ENCODE results near the gene INKA2. TPM values are rescaled to one million over a fixed set of nuclear protein-coding genes. Genes with fewer than 3 reads are reported as not detected.

Gene INKA2
- total and polyA plus RNA-seq, 10 of the 15 experiments (the other 5 are each of a cell fraction or from before 2014, with no cell fraction given): 0.38 to 5.1 (median 1.3) TPM; not detected in 1

- TF ChIP-seq MYC (IDR thresholded peaks at IDR 0.05; ENCODE audit: insufficient read depth, insufficient read length, insufficient replicate concordance, low read length, severe bottlenecking) (no peak), CBX5 (IDR thresholded peaks at IDR 0.05; ENCODE audit: low read depth) (peak; percentile 83; the same call in 1 of the 2 replicates), RCOR1 (conservative IDR thresholded peaks at IDR 0.05; ENCODE audit: low read depth, low read length) (0 out of 2 replicates have a peak, but pooled peaks have one; percentile 81), SMC3 (IDR thresholded peaks at IDR 0.05; ENCODE audit: borderline replicate concordance, low read length) (peak; percentile 67; the same call in 1 of the 2 replicates), ZSCAN29 (IDR thresholded peaks at IDR 0.05) (no peak; the same call in 1 of the 2 replicates), FOXK2 (IDR thresholded peaks at IDR 0.05) (peak; percentile 53), IKZF2 (IDR thresholded peaks at IDR 0.05) (peak; percentile 98), RB1 (IDR thresholded peaks at IDR 0.05; ENCODE audit: borderline replicate concordance) (peak; percentile 98), KAT2A (conservative IDR thresholded peaks at IDR 0.05; ENCODE audit: control insufficient read depth, low read depth, low read length) (no peak), NFIC (IDR thresholded peaks at IDR 0.05; ENCODE audit: low read depth, low read length) (peak; percentile 44; the same call in 1 of the 2 replicates), MTA3 (IDR thresholded peaks at IDR 0.05; ENCODE audit: borderline replicate concordance, low read length) (no peak), NR2C2 (IDR thresholded peaks at IDR 0.05; ENCODE audit: borderline replicate concordance, control insufficient read depth, insufficient read length, low read depth) (no peak), PAX8 (IDR thresholded peaks at IDR 0.05) (no peak), JUND (IDR thresholded peaks at IDR 0.05; ENCODE audit: low read depth, low read length) (0 out of 2 replicates have a peak, but pooled peaks have one; percentile 28), CHD2 (IDR thresholded peaks at IDR 0.05; ENCODE audit: borderline replicate concordance, low read depth, low read length) (peak; percentile 99), SKIL (IDR thresholded peaks at IDR 0.05; ENCODE audit: low read depth, poor library complexity, severe bottlenecking) (peak; percentile 75), BRCA1 (IDR thresholded peaks at IDR 0.05; ENCODE audit: low read depth, low read length) (peak; percentile 84), HDAC2 (IDR thresholded peaks at IDR 0.05) (0 out of 2 replicates have a peak, but pooled peaks have one; percentile 46), DPF2 (IDR thresholded peaks at IDR 0.05) (peak; percentile 85), SREBF1 (IDR thresholded peaks at IDR 0.05; ENCODE audit: low read length) (peak; percentile 26; the same call in 1 of the 2 replicates), IKZF1 (conservative IDR thresholded peaks at IDR 0.05) (peak; percentile 99), ZBTB40 (IDR thresholded peaks at IDR 0.05; ENCODE audit: borderline replicate concordance) (peak; percentile 100), BCL3 (IDR thresholded peaks at IDR 0.05; ENCODE audit: borderline replicate concordance, insufficient read depth, low read depth, low read length, poor library complexity, severe bottlenecking) (no peak), SMAD5 (IDR thresholded peaks at IDR 0.05; ENCODE audit: low read depth) (peak; percentile 92)
Measured at GRCh38 chr1:111755331-111756123, 16.3 kb upstream of the INKA2 start, which contains the start of gene DDX20 (continued).
